Fibroblast of villous mesenchyme (primary cell): ENCODE data around the gene ING3. TPM values are rescaled to one million over a fixed set of nuclear protein-coding genes. Genes with fewer than 3 reads are reported as not detected.

Experiments used
- DNase-seq: peaks from one replicate; pipeline ENCODE4 v3.0.0-alpha.2; 2010; ENCODE audit warnings: low read depth
- H3K4me3 ChIP-seq: 2 replicates; pipeline ENCODE4 v1.5.1; 2011; ENCODE audit warnings: low read depth, mild to moderate bottlenecking, low read length
- CTCF ChIP-seq: IDR thresholded peaks from 2 replicates; pipeline ENCODE4 v1.5.1; 2012; ENCODE audit warnings: low read depth, mild to moderate bottlenecking, low read length; ENCODE audit not compliant: insufficient read depth
- total RNA-seq: library from RNA; depleted of rRNA; stranded (reverse); fragments of >200 nt; gene quantifications from 2 replicates; pipeline ENCODE4 v1.2.3, GENCODE V29; 2012

The ING3 gene
- total RNA-seq, 1 donor = 21.2 TPM

GRCh38 chr7:121020249-121020988, 69.8 kb downstream of the ING3 start:
- no peak overlapping the region for H3K4me3 ChIP-seq
- peak; percentile 86 for DNase-seq

DNA sequence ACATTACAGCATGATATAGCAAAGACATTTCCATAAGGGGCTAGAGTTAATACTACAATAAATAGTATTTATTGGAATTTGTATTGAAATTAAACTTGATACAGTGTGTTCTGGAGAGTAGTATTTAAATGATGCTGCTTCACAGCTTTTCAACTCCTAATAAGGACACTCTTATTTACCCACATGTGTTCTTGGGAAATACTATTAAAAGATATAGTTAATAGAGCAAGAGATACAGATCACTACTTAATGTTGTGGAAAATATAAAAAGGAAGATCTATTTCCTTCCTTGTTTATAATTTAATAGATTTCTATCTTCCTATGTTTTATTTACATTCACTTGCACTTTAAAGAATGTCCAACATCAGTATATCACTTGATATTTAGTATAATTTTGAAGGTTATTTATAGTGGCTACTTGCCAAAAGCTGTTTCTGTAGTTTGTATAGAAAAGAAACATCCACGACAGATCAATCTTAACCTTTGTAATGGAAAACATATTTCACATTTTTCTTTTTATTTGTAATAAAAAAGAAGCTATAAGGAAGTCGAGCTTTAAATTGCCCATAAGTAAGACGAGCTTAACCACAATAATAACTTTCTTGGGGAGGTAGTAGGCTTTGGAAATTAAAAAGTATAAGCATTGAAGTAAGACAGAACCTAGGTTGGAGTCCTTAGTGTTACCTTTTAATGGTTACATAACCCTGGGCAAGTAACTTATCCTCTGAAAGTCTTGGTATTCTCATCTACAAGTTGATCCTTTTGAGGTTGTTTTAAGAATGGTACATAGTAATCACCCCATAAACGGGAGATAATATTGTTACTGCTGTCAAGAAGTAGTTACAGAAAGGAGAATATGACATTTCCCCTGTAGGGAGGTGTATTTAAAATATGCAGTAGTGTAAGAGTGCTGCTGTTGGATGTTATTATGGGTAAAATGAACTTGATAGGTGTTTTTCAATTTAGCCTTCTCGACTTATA, 70.7 kb downstream of the ING3 start:
- H3K4me3 ChIP-seq = no peak overlapping the region
- DNase-seq = peak; percentile 72
- no peak for TF ChIP-seq CTCF

More at GRCh38 chr7:121020249-121020988, 69.8 kb downstream of the ING3 start:
- TF ChIP-seq CTCF = no peak

DNA sequence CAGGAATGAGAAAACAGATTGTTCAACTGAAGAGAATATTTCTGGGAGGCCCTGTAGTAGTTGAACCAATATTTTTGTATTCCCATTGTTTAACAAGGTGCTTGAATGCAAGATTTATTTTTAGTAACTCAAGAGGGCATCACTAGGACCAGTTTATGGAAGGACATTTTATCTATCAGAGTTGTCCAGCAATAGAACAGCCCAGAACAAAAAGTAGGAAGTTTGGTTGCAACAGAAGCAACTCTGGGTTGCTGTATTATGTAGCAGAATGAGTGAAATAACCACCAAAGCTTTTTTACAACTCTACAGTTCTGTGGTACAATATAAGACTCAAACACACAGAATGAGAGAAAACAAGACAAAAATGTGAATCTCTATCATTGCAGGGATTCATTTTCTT, 72.6 kb downstream of the ING3 start:
- no peak for DNase-seq
- no peak for TF ChIP-seq CTCF
- H3K4me3 ChIP-seq = no peak overlapping the region

GRCh38 chr7:121023683-121024511, 73.3 kb downstream of the ING3 start:
- TF ChIP-seq CTCF = no peak
- DNase-seq = peak; percentile 74
- no peak overlapping the region for H3K4me3 ChIP-seq

- no peak for TF ChIP-seq CTCF
- DNase-seq = no peak
- no peak overlapping the region for H3K4me3 ChIP-seq
These were observed 74.0 kb downstream of the ING3 start for GRCh38 chr7:121024611-121025010.

- H3K4me3 ChIP-seq = no peak overlapping the region
- no peak for TF ChIP-seq CTCF
- DNase-seq = no peak
These were observed 75.6 kb downstream of the ING3 start for GRCh38 chr7:121026159-121026558.
